K562 (cell line): ENCODE measurements around the gene RAP1GAP2. TPM values are rescaled to one million over a fixed set of nuclear protein-coding genes. Genes with fewer than 3 reads are reported as not detected.

Experiments
- AFF4 ChIP-seq: sonication (generic); formaldehyde crosslinking; IDR thresholded peaks from 2 replicates; pipeline ENCODE4 v1.8.0; 2023; ENCODE audit warnings: mild to moderate bottlenecking, missing genetic modification reagents
- E4F1 ChIP-seq: fragments of 250-450 bp; sonication (Bioruptor Pico); IDR thresholded peaks from 2 replicates; pipeline ENCODE4 v1.5.0; 2021; ENCODE audit warnings: mild to moderate bottlenecking, borderline replicate concordance
- EGR1 ChIP-seq: fragments of 450-650 bp; conservative IDR thresholded peaks from 2 replicates; pipeline ENCODE4 v1.6.1; 2017; ENCODE audit warnings: mild to moderate bottlenecking
- EWSR1 ChIP-seq: fragments of 450-650 bp; IDR thresholded peaks from 2 replicates; pipeline ENCODE4 v1.6.1; 2018; ENCODE audit warnings: borderline replicate concordance, mild to moderate bottlenecking, low read depth, moderate library complexity; ENCODE audit not compliant: partially characterized antibody
- GABPB1 ChIP-seq: sonication (generic); formaldehyde crosslinking; IDR thresholded peaks from 2 replicates; pipeline ENCODE4 v1.8.0; 2022; ENCODE audit warnings: mild to moderate bottlenecking, missing genetic modification reagents
- GATAD2A ChIP-seq: fragments of 450-650 bp; IDR thresholded peaks from 2 replicates; pipeline ENCODE4 v1.6.1; 2017
- MED1 ChIP-seq: sonication (generic); formaldehyde crosslinking; IDR thresholded peaks from 2 replicates; pipeline ENCODE4 v1.8.1; 2023; ENCODE audit warnings: missing genetic modification reagents, borderline replicate concordance
- NCOA6 ChIP-seq: fragments of 450-650 bp; IDR thresholded peaks from 2 replicates; pipeline ENCODE4 v1.6.1; 2017; ENCODE audit warnings: mild to moderate bottlenecking
- NR3C1 ChIP-seq: sonication (generic); formaldehyde crosslinking; IDR thresholded peaks from 2 replicates; pipeline ENCODE4 v1.8.1; 2022; ENCODE audit warnings: missing genetic modification reagents
- RCOR1 ChIP-seq, 2 experiments: IDR thresholded peaks; 2 replicates each; pipeline ENCODE4 v1.6.1; 2012; ENCODE audit warnings: low read depth in 2 of 2, low read length in 2 of 2, borderline replicate concordance in 1 of 2, improper control_type of control experiment in 1 of 2
- SIN3A ChIP-seq, 2 experiments: fragments of 150-350 bp in 1 of 2; IDR thresholded peaks; 2 replicates each; pipeline ENCODE4 v1.6.1; 2011 to 2016; ENCODE audit warnings: borderline replicate concordance in 2 of 2, low read depth in 2 of 2, low read length in 2 of 2, mild to moderate bottlenecking in 2 of 2, moderate library complexity in 2 of 2; ENCODE audit not compliant: control insufficient read depth in 1 of 2
- U2AF1 ChIP-seq: fragments of 200-400 bp; formaldehyde crosslinking; optimal IDR thresholded peaks from 2 replicates; pipeline ENCODE3; 2017; ENCODE audit warnings: mild to moderate bottlenecking, low read depth, low read length, moderate library complexity
- UBTF ChIP-seq, 2 experiments: IDR thresholded peaks; 2 replicates each; pipeline ENCODE4 v1.6.1; 2012; ENCODE audit warnings: improper control_type of control experiment in 2 of 2, low read depth in 2 of 2, low read length in 2 of 2, borderline replicate concordance in 1 of 2
- ZBTB1 ChIP-seq: sonication (generic); formaldehyde crosslinking; IDR thresholded peaks from 2 replicates; pipeline ENCODE4 v1.8.1; 2023; ENCODE audit warnings: missing genetic modification reagents, low read depth, mild to moderate bottlenecking, borderline replicate concordance
- ZBTB7A ChIP-seq: IDR thresholded peaks from 2 replicates; pipeline ENCODE4 v1.6.1; 2011; ENCODE audit warnings: low read depth, mild to moderate bottlenecking, low read length, moderate library complexity, borderline replicate concordance; ENCODE audit not compliant: control insufficient read depth
- polyA plus RNA-seq, 8 experiments: library from polyadenylated mRNA; depleted of rRNA in 4 of 8; stranded (reverse) in 5 of 8; unstranded in 3 of 8; fragments of >200 nt; fragmentation: Nextera tagmentation in 2 of 8; fragmentation: Illumina TruSeq in 1 of 8; extraction: Ambion mirVana in 2 of 8; extraction: Trizol in 1 of 8; gene quantifications; 2 replicates each; pipeline versions ENCODE4 v1.2.1 to v1.2.3, GENCODE V29; 2011 to 2014; ENCODE audit warnings: inconsistent platforms in 1 of 8, missing spikeins in 1 of 8
- total RNA-seq, 7 experiments: library from RNA; depleted of rRNA in 6 of 7; stranded (reverse); fragments of >200 nt in 6 of 7; fragmentation: Illumina TruSeq in 2 of 7; extraction: Trizol in 2 of 7; gene quantifications; 2 replicates each; pipeline versions ENCODE4 v1.2.1 to v1.2.3, GENCODE V29; 2011 to 2021; ENCODE audit warnings: low replicate concordance in 1 of 7
- TF ChIP-seq, protein P1 (sequence below): fragments of 250-450 bp; sonication (Bioruptor Pico); IDR thresholded peaks from 2 replicates; pipeline ENCODE4 v1.9.0; 2021; ENCODE audit warnings: mild to moderate bottlenecking, inconsistent platforms

RAP1GAP2 gene
- total and polyA plus RNA-seq, 9 of the 15 experiments (the other 6 are each of a cell fraction or from before 2014, with no cell fraction given), result 0.01 to 1.3 (median 0.42) TPM; not detected in 1

GRCh38 chr17:2749784-2750181 is 46.5 kb upstream of the RAP1GAP2 start (continued):
- TF ChIP-seq, protein P1, sequence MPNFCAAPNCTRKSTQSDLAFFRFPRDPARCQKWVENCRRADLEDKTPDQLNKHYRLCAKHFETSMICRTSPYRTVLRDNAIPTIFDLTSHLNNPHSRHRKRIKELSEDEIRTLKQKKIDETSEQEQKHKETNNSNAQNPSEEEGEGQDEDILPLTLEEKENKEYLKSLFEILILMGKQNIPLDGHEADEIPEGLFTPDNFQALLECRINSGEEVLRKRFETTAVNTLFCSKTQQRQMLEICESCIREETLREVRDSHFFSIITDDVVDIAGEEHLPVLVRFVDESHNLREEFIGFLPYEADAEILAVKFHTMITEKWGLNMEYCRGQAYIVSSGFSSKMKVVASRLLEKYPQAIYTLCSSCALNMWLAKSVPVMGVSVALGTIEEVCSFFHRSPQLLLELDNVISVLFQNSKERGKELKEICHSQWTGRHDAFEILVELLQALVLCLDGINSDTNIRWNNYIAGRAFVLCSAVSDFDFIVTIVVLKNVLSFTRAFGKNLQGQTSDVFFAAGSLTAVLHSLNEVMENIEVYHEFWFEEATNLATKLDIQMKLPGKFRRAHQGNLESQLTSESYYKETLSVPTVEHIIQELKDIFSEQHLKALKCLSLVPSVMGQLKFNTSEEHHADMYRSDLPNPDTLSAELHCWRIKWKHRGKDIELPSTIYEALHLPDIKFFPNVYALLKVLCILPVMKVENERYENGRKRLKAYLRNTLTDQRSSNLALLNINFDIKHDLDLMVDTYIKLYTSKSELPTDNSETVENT (CRISPR knock-in tag), result no peak
- TF ChIP-seq EWSR1 (no peak), GATAD2A (no peak), ZBTB7A (0 out of 2 replicates have a peak, but pooled peaks have one; percentile 22), UBTF (IDR thresholded peaks at IDR 0.05; ENCODE audit: borderline replicate concordance in 1 of 2, low read depth in 2 of 2, low read length in 2 of 2) (peak in 1 of 2 experiments; percentile 74; a peak in 2 of 4 replicates), AFF4 (peak; percentile 81; the same call in 1 of the 2 replicates), U2AF1 (no peak), MED1 (CRISPR knock-in tag) (no peak), GABPB1 (CRISPR knock-in tag) (peak; percentile 67), ZBTB1 (CRISPR knock-in tag) (peak; percentile 58; the same call in 1 of the 2 replicates), RCOR1 (IDR thresholded peaks at IDR 0.05; ENCODE audit: borderline replicate concordance in 1 of 2, low read depth in 2 of 2, low read length in 2 of 2) (peak in 1 of 2 experiments; percentile 82; a peak in 2 of 4 replicates), EGR1 (no peak), NR3C1 (CRISPR knock-in tag) (peak; percentile 90), SIN3A (IDR thresholded peaks at IDR 0.05; ENCODE audit: borderline replicate concordance in 2 of 2, control insufficient read depth in 1 of 2, low read depth in 2 of 2, low read length in 2 of 2) (peak; percentile 68 to 95; a peak in 3 of 4 replicates), NCOA6 (no peak), E4F1 (CRISPR knock-in tag) (no peak)
